K562 (cell line): ENCODE data around the gene SCRG1. TPM values are rescaled to one million over a fixed set of nuclear protein-coding genes. Genes with fewer than 3 reads are reported as not detected.
A peak's percentile ranks its signal among the peaks of the same experiment; 100 is the strongest.

Experiments used
- AFF1 ChIP-seq, 2 experiments: fragments of 450-650 bp; IDR thresholded peaks; 2 replicates each; pipeline ENCODE4 v1.6.1; 2018; ENCODE audit warnings: mild to moderate bottlenecking in 2 of 2, low read depth in 1 of 2; ENCODE audit not compliant: partially characterized antibody in 2 of 2
- ARID1B ChIP-seq: fragments of 450-650 bp; IDR thresholded peaks from 2 replicates; pipeline ENCODE4 v1.6.1; 2016; ENCODE audit warnings: antibody characterized with exemption, mild to moderate bottlenecking, inconsistent platforms
- EHMT2 ChIP-seq: fragments of 450-650 bp; IDR thresholded peaks from 2 replicates; pipeline ENCODE4 v1.6.1; 2018; ENCODE audit warnings: antibody characterized with exemption
- GABPB1 ChIP-seq: sonication (generic); formaldehyde crosslinking; IDR thresholded peaks from 2 replicates; pipeline ENCODE4 v1.8.0; 2022; ENCODE audit warnings: mild to moderate bottlenecking, missing genetic modification reagents
- L3MBTL2 ChIP-seq: fragments of 450-650 bp; IDR thresholded peaks from 2 replicates; pipeline ENCODE4 v1.6.1; 2016; ENCODE audit warnings: mild to moderate bottlenecking, moderate library complexity
- MAZ ChIP-seq, 2 experiments: fragments of 450-650 bp in 1 of 2; sonication (generic) in 1 of 2; formaldehyde crosslinking; IDR thresholded peaks in 1 of 2; conservative IDR thresholded peaks in 1 of 2; 2 replicates each; pipeline versions ENCODE4 v1.4.0 to v1.5.0; 2020; ENCODE audit warnings: mild to moderate bottlenecking in 1 of 2, missing genetic modification reagents in 1 of 2
- MLLT1 ChIP-seq, 2 experiments: fragments of 450-650 bp; IDR thresholded peaks; 2 replicates each; pipeline ENCODE4 v1.6.1; 2016
- NFIC ChIP-seq: fragments of 450-650 bp; IDR thresholded peaks from 2 replicates; pipeline ENCODE4 v1.6.1; 2017; ENCODE audit warnings: mild to moderate bottlenecking, inconsistent platforms
- RB1 ChIP-seq: fragments of 450-650 bp; IDR thresholded peaks from 2 replicates; pipeline ENCODE4 v1.6.1; 2017; ENCODE audit warnings: low read depth, mild to moderate bottlenecking
- RBM15 ChIP-seq: fragments of 200-400 bp; formaldehyde crosslinking; IDR thresholded peaks from 2 replicates; pipeline ENCODE4 v1.6.1; 2018; ENCODE audit warnings: mild to moderate bottlenecking, low read length, moderate library complexity; ENCODE audit not compliant: insufficient read depth
- RCOR1 ChIP-seq, 2 experiments: IDR thresholded peaks; 2 replicates each; pipeline ENCODE4 v1.6.1; 2012; ENCODE audit warnings: low read depth in 2 of 2, low read length in 2 of 2, borderline replicate concordance in 1 of 2, improper control_type of control experiment in 1 of 2
- SAP30 ChIP-seq: fragments of 200-600 bp; sonication (generic); IDR thresholded peaks from 2 replicates; pipeline ENCODE4 v1.6.1; 2012; ENCODE audit warnings: borderline replicate concordance, low read depth, mild to moderate bottlenecking, moderate library complexity, low read length, control low read depth, inconsistent platforms; ENCODE audit not compliant: insufficient read depth, poor library complexity, severe bottlenecking
- SIX5 ChIP-seq, 2 experiments: IDR thresholded peaks; 2 replicates each; pipeline ENCODE4 v1.6.1; 2011; ENCODE audit warnings: low read length in 2 of 2, borderline replicate concordance in 1 of 2, low read depth in 1 of 2, mild to moderate bottlenecking in 1 of 2, moderate library complexity in 1 of 2; ENCODE audit not compliant: insufficient read depth in 1 of 2
- UBTF ChIP-seq, 2 experiments: IDR thresholded peaks; 2 replicates each; pipeline ENCODE4 v1.6.1; 2012; ENCODE audit warnings: improper control_type of control experiment in 2 of 2, low read depth in 2 of 2, low read length in 2 of 2, borderline replicate concordance in 1 of 2
- ZBED1 ChIP-seq: IDR thresholded peaks from 2 replicates; pipeline ENCODE4 v1.6.1; 2014
- ZBTB8A ChIP-seq: fragments of 450-650 bp; IDR thresholded peaks from 2 replicates; pipeline ENCODE4 v1.6.1; 2018; ENCODE audit warnings: mild to moderate bottlenecking, moderate library complexity; ENCODE audit not compliant: partially characterized antibody
- ZNF197 ChIP-seq: fragments of 200-800 bp; sonication (Bioruptor generic); IDR thresholded peaks from 2 replicates; pipeline ENCODE4 v1.6.1; 2016; ENCODE audit warnings: low read depth, missing genetic modification characterization, missing compliant biosample characterization
- ZNF263 ChIP-seq: sonication (generic); formaldehyde crosslinking; IDR thresholded peaks from 2 replicates; pipeline ENCODE4 v1.8.0; 2022; ENCODE audit warnings: mild to moderate bottlenecking, missing genetic modification reagents, borderline replicate concordance
- polyA plus RNA-seq, 8 experiments: library from polyadenylated mRNA; depleted of rRNA in 4 of 8; stranded (reverse) in 5 of 8; unstranded in 3 of 8; fragments of >200 nt; fragmentation: Nextera tagmentation in 2 of 8; fragmentation: Illumina TruSeq in 1 of 8; extraction: Ambion mirVana in 2 of 8; extraction: Trizol in 1 of 8; gene quantifications; 2 replicates each; pipeline versions ENCODE4 v1.2.1 to v1.2.3, GENCODE V29; 2011 to 2014; ENCODE audit warnings: inconsistent platforms in 1 of 8, missing spikeins in 1 of 8
- total RNA-seq, 7 experiments: library from RNA; depleted of rRNA in 6 of 7; stranded (reverse); fragments of >200 nt in 6 of 7; fragmentation: Illumina TruSeq in 2 of 7; extraction: Trizol in 2 of 7; gene quantifications; 2 replicates each; pipeline versions ENCODE4 v1.2.1 to v1.2.3, GENCODE V29; 2011 to 2021; ENCODE audit warnings: low replicate concordance in 1 of 7

Gene SCRG1
- total and polyA plus RNA-seq, 9 of the 15 experiments (the other 6 are each of a cell fraction or from before 2014, with no cell fraction given), result 0.01 TPM; not detected in 7

GRCh38 chr4:173370477-173371291 is 28.2 kb downstream of the SCRG1 start, which contains the start of gene SAP30 (continued):
- peak; percentile 46; the same call in 1 of the 2 replicates for TF ChIP-seq RB1
- TF ChIP-seq GABPB1 (CRISPR knock-in tag), result peak; percentile 48; the same call in 1 of the 2 replicates
- peak; percentile 68 to 79; a peak in 3 of 4 replicates for TF ChIP-seq SIX5 (IDR thresholded peaks at IDR 0.05; ENCODE audit: borderline replicate concordance in 1 of 2, insufficient read depth in 1 of 2, low read depth in 1 of 2, low read length in 2 of 2)
- TF ChIP-seq NFIC, result peak; percentile 63
- TF ChIP-seq SAP30, result peak; percentile 93
- peak in 1 of 2 experiments; percentile 63; a peak in 2 of 4 replicates for TF ChIP-seq UBTF (IDR thresholded peaks at IDR 0.05; ENCODE audit: borderline replicate concordance in 1 of 2, low read depth in 2 of 2, low read length in 2 of 2)
- TF ChIP-seq ZBTB8A, result no peak
- no peak for TF ChIP-seq EHMT2
- no peak for TF ChIP-seq ZNF263 (CRISPR knock-in tag)
- 0 out of 2 replicates have a peak, but pooled peaks have one; percentile 33 for TF ChIP-seq ZNF197 (CRISPR knock-in tag)
- TF ChIP-seq ZBED1, result 0 out of 2 replicates have a peak, but pooled peaks have one; percentile 41
- TF ChIP-seq ARID1B, result no peak
- TF ChIP-seq L3MBTL2, result peak; percentile 63
- TF ChIP-seq RBM15, result no peak
- peak in 1 of 2 experiments; percentile 95 for TF ChIP-seq AFF1 (IDR thresholded peaks at IDR 0.05; ENCODE audit: low read depth in 1 of 2, partially characterized antibody in 2 of 2)
- TF ChIP-seq RCOR1 (IDR thresholded peaks at IDR 0.05; ENCODE audit: borderline replicate concordance in 1 of 2, low read depth in 2 of 2, low read length in 2 of 2), result no peak
- peak in 1 of 2 experiments; percentile 52; a peak in 1 of 4 replicates for TF ChIP-seq MLLT1 (IDR thresholded peaks at IDR 0.05)
- peak; percentile 51 to 52; a peak in 3 of 4 replicates for TF ChIP-seq MAZ (CRISPR knock-in tag; conservative IDR thresholded peaks at IDR 0.05 in 1 of 2, IDR thresholded peaks at IDR 0.05 in 1 of 2)
